IMR-90 (cell line): ENCODE results near the gene DUSP3.

Experiments used
- CEBPB ChIP-seq: IDR thresholded peaks from 2 replicates; pipeline ENCODE4 v1.6.1; 2012; ENCODE audit warnings: low read depth, low read length, improper control_type of control experiment
- FOS ChIP-seq: fragments of 150-350 bp; IDR thresholded peaks from 2 replicates; pipeline ENCODE4 v1.6.1; 2016; ENCODE audit warnings: low read depth, low read length
- MXI1 ChIP-seq: IDR thresholded peaks from 2 replicates; pipeline ENCODE4 v1.6.1; 2012; ENCODE audit warnings: low read depth, mild to moderate bottlenecking, low read length, moderate library complexity, borderline replicate concordance
- POLR2A ChIP-seq: IDR thresholded peaks from 2 replicates; pipeline ENCODE4 v1.6.1; 2012; ENCODE audit warnings: mild to moderate bottlenecking, low read depth, low read length
- RAD21 ChIP-seq: IDR thresholded peaks from 2 replicates; pipeline ENCODE4 v1.6.1; 2012; ENCODE audit warnings: low read length, improper control_type of control experiment
- RFX5 ChIP-seq: IDR thresholded peaks from 2 replicates; pipeline ENCODE4 v1.8.0; 2012; ENCODE audit warnings: low read depth, mild to moderate bottlenecking, low read length, moderate library complexity
- SMC3 ChIP-seq: fragments of 150-350 bp; IDR thresholded peaks from 2 replicates; pipeline ENCODE4 v1.6.1; 2016; ENCODE audit warnings: low read depth, mild to moderate bottlenecking, antibody characterized with exemption, low read length, moderate library complexity
- TF ChIP-seq, protein P1 (sequence below): conservative IDR thresholded peaks from 2 replicates; pipeline ENCODE4 v1.5.1; 2012; ENCODE audit warnings: mild to moderate bottlenecking, low read depth, low read length, improper control_type of control experiment

DNA sequence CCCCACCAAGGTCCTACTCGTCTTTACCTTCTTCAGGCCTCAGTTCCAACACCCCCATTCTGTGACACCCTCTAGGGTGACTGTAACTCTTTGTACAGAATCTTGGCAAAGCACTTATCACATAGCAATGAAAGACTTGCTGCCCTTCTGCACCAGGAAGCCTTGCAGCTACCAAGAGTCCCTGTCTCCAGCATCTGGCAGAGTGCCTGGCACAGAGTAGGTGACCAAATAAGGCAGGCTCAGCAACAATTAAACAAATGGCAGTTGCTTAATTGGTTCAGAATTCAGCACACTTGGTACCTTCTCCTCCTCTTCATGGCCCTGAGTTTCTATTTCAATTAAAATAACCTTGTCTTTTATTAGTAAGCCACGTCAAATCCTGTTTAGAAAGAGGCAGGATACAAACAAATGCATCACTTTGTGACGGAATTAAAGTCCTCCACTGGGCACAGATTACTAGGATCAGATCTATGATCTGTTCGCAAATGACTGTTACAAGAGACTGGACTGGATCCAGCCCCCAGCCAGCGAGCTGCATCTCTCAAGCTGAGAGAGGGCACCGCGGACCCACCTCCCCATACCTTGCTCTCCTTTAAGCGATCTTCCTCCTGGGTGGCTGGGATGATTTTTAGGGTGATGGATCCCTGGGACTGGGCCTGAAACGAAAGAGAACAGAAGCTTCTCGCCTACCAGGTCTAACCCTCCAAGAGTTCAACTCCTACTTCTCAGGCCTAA is 44.7 kb upstream of the DUSP3 start:
- TF ChIP-seq, protein P1, sequence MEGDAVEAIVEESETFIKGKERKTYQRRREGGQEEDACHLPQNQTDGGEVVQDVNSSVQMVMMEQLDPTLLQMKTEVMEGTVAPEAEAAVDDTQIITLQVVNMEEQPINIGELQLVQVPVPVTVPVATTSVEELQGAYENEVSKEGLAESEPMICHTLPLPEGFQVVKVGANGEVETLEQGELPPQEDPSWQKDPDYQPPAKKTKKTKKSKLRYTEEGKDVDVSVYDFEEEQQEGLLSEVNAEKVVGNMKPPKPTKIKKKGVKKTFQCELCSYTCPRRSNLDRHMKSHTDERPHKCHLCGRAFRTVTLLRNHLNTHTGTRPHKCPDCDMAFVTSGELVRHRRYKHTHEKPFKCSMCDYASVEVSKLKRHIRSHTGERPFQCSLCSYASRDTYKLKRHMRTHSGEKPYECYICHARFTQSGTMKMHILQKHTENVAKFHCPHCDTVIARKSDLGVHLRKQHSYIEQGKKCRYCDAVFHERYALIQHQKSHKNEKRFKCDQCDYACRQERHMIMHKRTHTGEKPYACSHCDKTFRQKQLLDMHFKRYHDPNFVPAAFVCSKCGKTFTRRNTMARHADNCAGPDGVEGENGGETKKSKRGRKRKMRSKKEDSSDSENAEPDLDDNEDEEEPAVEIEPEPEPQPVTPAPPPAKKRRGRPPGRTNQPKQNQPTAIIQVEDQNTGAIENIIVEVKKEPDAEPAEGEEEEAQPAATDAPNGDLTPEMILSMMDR: no peak
- TF ChIP-seq POLR2A: no peak
- TF ChIP-seq RFX5: no peak
- no peak for TF ChIP-seq FOS
- TF ChIP-seq SMC3: no peak
- TF ChIP-seq CEBPB: no peak
- no peak for TF ChIP-seq MXI1
- no peak for TF ChIP-seq RAD21
